K562 (cell line): ENCODE data around the gene SNRPF. TPM values are rescaled to one million over a fixed set of nuclear protein-coding genes. Genes with fewer than 3 reads are reported as not detected.

Source experiments
- ATAC-seq: fragments of 200-7000 bp; cut with Tn5 transposase; 3 replicates; pipeline ENCODE4 v1.9.1; 2020; ENCODE audit warnings: moderate library complexity
- BruUV-seq: library from RNA; stranded (reverse); fragments of 400-500 nt; replicated peaks from 2 replicates; lab custom pipeline; 2021; lab: Mats Ljungman, UMichigan
- CTCF ChIA-PET: fragments of 300-600 bp; formaldehyde crosslinking; extraction: SDS; loops from one replicate; lab custom pipeline; 2021; ENCODE audit warnings: low intra/inter-chr PET ratio; lab: Yijun Ruan, JAX
- POLR2A ChIA-PET: fragments of 300-600, 350-650 bp; sonication (Branson Sonifier 250); formaldehyde crosslinking; extraction: SDS; loops from one replicate; lab custom pipeline; 2021; ENCODE audit warnings: antibody characterized with exemption, inconsistent platforms; lab: Yijun Ruan, JAX
- DNase-seq, 4 experiments: peaks; one replicate each; pipeline versions ENCODE4 v3.0.0 to v3.0.0-alpha.2; 2011 to 2018; ENCODE audit warnings: low spot score in 3 of 4, mixed read lengths in 3 of 4; ENCODE audit errors: extremely low read depth in 1 of 4
- FAIRE-seq: peaks from 2 replicates; lab custom pipeline; 2011; peaks lifted over from hg19 to GRCh38; lab: Jason Lieb, UNC
- H2AFZ ChIP-seq: 2 replicates; pipeline ENCODE4 v1.6.0; 2011; ENCODE audit warnings: low read depth, low read length, control low read depth, inconsistent platforms
- H3K27ac ChIP-seq: fragments of 200-600 bp; 3 replicates; pipeline ENCODE4 v1.8.0; 2011; ENCODE audit warnings: low read depth, mild to moderate bottlenecking, control low read depth, inconsistent platforms, low read length, moderate library complexity, mixed read lengths; ENCODE audit errors: extremely low read depth
- H3K27me3 ChIP-seq, 2 experiments: fragments of 300-600 bp in 1 of 2; 2 replicates in 1 of 2; 3 replicates in 1 of 2; pipeline versions ENCODE4 v1.6.0 to v1.8.0; 2011; ENCODE audit warnings: inconsistent platforms in 2 of 2, low read length in 2 of 2, mild to moderate bottlenecking in 1 of 2, mixed read lengths in 1 of 2, moderate library complexity in 1 of 2; ENCODE audit not compliant: control insufficient read depth in 2 of 2, insufficient read depth in 2 of 2
- H3K36me3 ChIP-seq: fragments of 300-600 bp; 3 replicates; pipeline ENCODE4 v1.8.0; 2011; ENCODE audit warnings: mild to moderate bottlenecking, low read length, inconsistent platforms; ENCODE audit not compliant: control insufficient read depth, insufficient read depth
- H3K4me1 ChIP-seq, 2 experiments: fragments of 200-600 bp in 1 of 2; replicated peaks in 1 of 2; 2 replicates in 1 of 2; 3 replicates in 1 of 2; pipeline versions ENCODE4 v1.5.1 to v1.8.0; 2011; ENCODE audit warnings: inconsistent platforms in 2 of 2, low read length in 2 of 2, mild to moderate bottlenecking in 1 of 2, mixed read lengths in 1 of 2, moderate library complexity in 1 of 2; ENCODE audit not compliant: control insufficient read depth in 2 of 2, insufficient read depth in 2 of 2
- H3K4me2 ChIP-seq: 2 replicates; pipeline ENCODE4 v1.6.1; 2011; ENCODE audit warnings: low read length, control low read depth, inconsistent platforms, mixed read lengths; ENCODE audit not compliant: insufficient read depth
- H3K4me3 ChIP-seq: fragments of 200-600 bp; sonication (generic), shearing (Covaris generic); 2 replicates; pipeline ENCODE4 v1.5.1; 2016; ENCODE audit warnings: control low read depth, inconsistent platforms
- H3K79me2 ChIP-seq: fragments of 200-600 bp; 3 replicates; pipeline ENCODE4 v1.8.0; 2011; ENCODE audit warnings: low read length, inconsistent platforms; ENCODE audit not compliant: control insufficient read depth, insufficient read depth
- H3K9ac ChIP-seq, 2 experiments: 2 replicates each; pipeline versions ENCODE4 v1.6.0 to v1.6.1; 2011; ENCODE audit warnings: low read depth in 2 of 2, low read length in 2 of 2, control low read depth in 1 of 2, inconsistent platforms in 1 of 2, mild to moderate bottlenecking in 1 of 2, mixed read lengths in 1 of 2; ENCODE audit not compliant: insufficient read depth in 1 of 2
- H3K9me1 ChIP-seq: one replicate; pipeline ENCODE4 v1.6.0; 2011; ENCODE audit warnings: inconsistent platforms, mild to moderate bottlenecking, low read length, moderate library complexity; ENCODE audit not compliant: control insufficient read depth, insufficient read depth
- H3K9me3 ChIP-seq: replicated peaks from 2 replicates; pipeline ENCODE4 v1.5.1; 2011; ENCODE audit warnings: low read depth, low read length, inconsistent platforms; ENCODE audit not compliant: control insufficient read depth, insufficient read depth
- H4K20me1 ChIP-seq: replicated peaks from 2 replicates; pipeline ENCODE4 v1.6.1; 2011; ENCODE audit warnings: low read length, inconsistent platforms, mixed read lengths; ENCODE audit not compliant: control insufficient read depth, insufficient read depth
- BCLAF1 ChIP-seq, 2 experiments: fragments of 450-650 bp in 1 of 2; IDR thresholded peaks; 2 replicates each; pipeline ENCODE4 v1.6.1; 2011 to 2017; ENCODE audit warnings: low read depth in 2 of 2, antibody characterized with exemption in 1 of 2, borderline replicate concordance in 1 of 2, low read length in 1 of 2, mild to moderate bottlenecking in 1 of 2, mixed read lengths in 1 of 2; ENCODE audit not compliant: control insufficient read depth in 1 of 2
- WGBS: fragments of 100-300 bp; shearing (Covaris generic); methylation state at CpG from one replicate; pipeline ENCODE4 v1.1.6; 2016; ENCODE audit warnings: low coverage, mixed read lengths; ENCODE audit not compliant: insufficient coverage; ENCODE audit errors: missing lambda C conversion rate; 5-methylcytosine and 5-hydroxymethylcytosine counted together
- in situ Hi-C: fragments of 300-500 bp; cut with MboI; formaldehyde crosslinking; loops from 4 replicates; pipeline ENCODE4 v1.15.0; 2018; ENCODE audit warnings: inconsistent platforms, mixed read lengths
- intact Hi-C: fragments of 100-400 bp; cut with micrococcal nuclease; formaldehyde crosslinking; loops from 2 replicates; pipeline ENCODE4 v1.14.2; 2022
- polyA plus RNA-seq, 8 experiments: library from polyadenylated mRNA; depleted of rRNA in 4 of 8; stranded (reverse) in 5 of 8; unstranded in 3 of 8; fragments of >200 nt; fragmentation: Nextera tagmentation in 2 of 8; fragmentation: Illumina TruSeq in 1 of 8; extraction: Ambion mirVana in 2 of 8; extraction: Trizol in 1 of 8; gene quantifications; 2 replicates each; pipeline versions ENCODE4 v1.2.1 to v1.2.3, GENCODE V29; 2011 to 2014; ENCODE audit warnings: inconsistent platforms in 1 of 8, missing spikeins in 1 of 8
- total RNA-seq, 7 experiments: library from RNA; depleted of rRNA in 6 of 7; stranded (reverse); fragments of >200 nt in 6 of 7; fragmentation: Illumina TruSeq in 2 of 7; extraction: Trizol in 2 of 7; gene quantifications; 2 replicates each; pipeline versions ENCODE4 v1.2.1 to v1.2.3, GENCODE V29; 2011 to 2021; ENCODE audit warnings: low replicate concordance in 1 of 7

Gene SNRPF
- total and polyA plus RNA-seq, 9 of the 15 experiments (the other 6 are each of a cell fraction or from before 2014, with no cell fraction given): 37.9 to 205 (median 93.6) TPM

GRCh38 chr12:95852133-95852532, 6.6 kb upstream of the SNRPF start:
- Histone ChIP-seq H3K27ac (no peak overlapping the region), H3K4me1 (no peaks in the 10 kb centered on the region), H4K20me1 (no peaks in the 10 kb centered on the region), H3K27me3 (peaks cover 9 to 19% of the 10 kb centered on the region in 2 experiments), H3K9me3 (no peaks in the 10 kb centered on the region), H3K36me3 (no peaks in the 10 kb centered on the region), H3K4me2 (no peak overlapping the region), H2AFZ (no peak overlapping the region), H3K4me3 (no peak overlapping the region), H3K9me1 (no peaks in the 10 kb centered on the region), H3K79me2 (no peaks in the 10 kb centered on the region), H3K9ac (no peak overlapping the region)
- no TSS peak for BruUV-seq
- ATAC-seq: no peak
- ChIA-PET POLR2A (no interaction called here), CTCF (no interaction called here)
- in situ Hi-C loops: no loop called here
- FAIRE-seq: no peak
- DNase-seq: no peak
- no peak for TF ChIP-seq BCLAF1 (IDR thresholded peaks at IDR 0.05; ENCODE audit: borderline replicate concordance in 1 of 2, control insufficient read depth in 1 of 2, low read depth in 2 of 2, low read length in 1 of 2)
- intact Hi-C loops: no loop called here
- WGBS: 0% methylated on average over 4 of the region's 4 CpGs
